Measurements from ENCODE around the gene ARHGEF11.

Gene ARHGEF11

GRCh38 chr1:156893048-156893953 is 152.2 kb downstream of the ARHGEF11 start, which contains the start of gene PEAR1:
Gene PEAR1, plus strand, starts transcription at chr1:156893718. Its CDS starts 10,209 bp downstream, at chr1:156903927.
- Histone ChIP-seq H3K36me3 (ENCODE audit: insufficient read depth, low read length) (no peaks in the 10 kb centered on the region), H3K27me3 (ENCODE audit: insufficient read depth, low read length, poor library complexity, severe bottlenecking) (no peaks in the 10 kb centered on the region), H3K4me2 (ENCODE audit: low read depth, low read length, poor library complexity, severe bottlenecking) (no peak within 1 kb of the TSS), H3K9me2 (replicated peaks; ENCODE audit: low read depth, low read length) (no peaks in the 10 kb centered on the region), H3K9ac (ENCODE audit: low read depth, low read length, poor library complexity, severe bottlenecking) (no peak within 1 kb of the TSS), H3K4me1 (ENCODE audit: insufficient read depth, low read length, poor library complexity, severe bottlenecking) (no peaks in the 10 kb centered on the region), H4K20me1 (ENCODE audit: insufficient read depth, low read length, poor library complexity, severe bottlenecking) (no peaks in the 10 kb centered on the region), H3K9me3 (ENCODE audit: insufficient read depth, low read depth, low read length) (no peaks in the 10 kb centered on the region), H3F3A (ENCODE audit: low read depth) (no peaks in the 10 kb centered on the region), H2AFZ (ENCODE audit: low read length) (no peak within 1 kb of the TSS), H3K4me3 (ENCODE audit: low read length, poor library complexity, severe bottlenecking) (no peak within 1 kb of the TSS), H3K79me2 (ENCODE audit: insufficient read depth, low read length) (no peaks in the 10 kb centered on the region)
- TF ChIP-seq EZH2phosphoT487 (IDR thresholded peaks at IDR 0.05; ENCODE audit: borderline replicate concordance), result no peak
- no peak for TF ChIP-seq CTCF (conservative IDR thresholded peaks at IDR 0.05; ENCODE audit: low read length)

GRCh38 chr1:156892190-156893047 is 153.1 kb downstream of the ARHGEF11 start:
- H3K79me2 ChIP-seq (ENCODE audit: insufficient read depth, low read length), result no peaks in the 10 kb centered on the region
- no peaks in the 10 kb centered on the region for H3K9me3 ChIP-seq (ENCODE audit: insufficient read depth, low read depth, low read length)
- no peaks in the 10 kb centered on the region for H3K9me2 ChIP-seq (replicated peaks; ENCODE audit: low read depth, low read length)
- no peak overlapping the region for H3K4me2 ChIP-seq (ENCODE audit: low read depth, low read length, poor library complexity, severe bottlenecking)
- H3K36me3 ChIP-seq (ENCODE audit: insufficient read depth, low read length), result no peaks in the 10 kb centered on the region
- H3K4me1 ChIP-seq (ENCODE audit: insufficient read depth, low read length, poor library complexity, severe bottlenecking), result no peaks in the 10 kb centered on the region
- no peaks in the 10 kb centered on the region for H3K27me3 ChIP-seq (ENCODE audit: insufficient read depth, low read length, poor library complexity, severe bottlenecking)
- no peaks in the 10 kb centered on the region for H3F3A ChIP-seq (ENCODE audit: low read depth)
- no peak overlapping the region for H3K4me3 ChIP-seq (ENCODE audit: low read length, poor library complexity, severe bottlenecking)
- H4K20me1 ChIP-seq (ENCODE audit: insufficient read depth, low read length, poor library complexity, severe bottlenecking), result no peaks in the 10 kb centered on the region
- TF ChIP-seq EZH2phosphoT487 (IDR thresholded peaks at IDR 0.05; ENCODE audit: borderline replicate concordance), result no peak
- peak; percentile 73 for TF ChIP-seq CTCF (conservative IDR thresholded peaks at IDR 0.05; ENCODE audit: low read length)
- no peak overlapping the region for H2AFZ ChIP-seq (ENCODE audit: low read length)
- H3K9ac ChIP-seq (ENCODE audit: low read depth, low read length, poor library complexity, severe bottlenecking), result no peak overlapping the region

- no peak overlapping the region for H3K4me2 ChIP-seq (ENCODE audit: low read depth, low read length, poor library complexity, severe bottlenecking)
- no peaks in the 10 kb centered on the region for H4K20me1 ChIP-seq (ENCODE audit: insufficient read depth, low read length, poor library complexity, severe bottlenecking)
- H3K79me2 ChIP-seq (ENCODE audit: insufficient read depth, low read length), result no peaks in the 10 kb centered on the region
- peak overlapping the region; percentile 80 for H2AFZ ChIP-seq (ENCODE audit: low read length)
- no peak for TF ChIP-seq EZH2phosphoT487 (IDR thresholded peaks at IDR 0.05; ENCODE audit: borderline replicate concordance)
- peak; percentile 93 for TF ChIP-seq CTCF (conservative IDR thresholded peaks at IDR 0.05; ENCODE audit: low read length)
- H3F3A ChIP-seq (ENCODE audit: low read depth), result no peaks in the 10 kb centered on the region
- no peaks in the 10 kb centered on the region for H3K27me3 ChIP-seq (ENCODE audit: insufficient read depth, low read length, poor library complexity, severe bottlenecking)
- no peaks in the 10 kb centered on the region for H3K36me3 ChIP-seq (ENCODE audit: insufficient read depth, low read length)
- H3K9me3 ChIP-seq (ENCODE audit: insufficient read depth, low read depth, low read length), result no peaks in the 10 kb centered on the region
- no peaks in the 10 kb centered on the region for H3K4me1 ChIP-seq (ENCODE audit: insufficient read depth, low read length, poor library complexity, severe bottlenecking)
- no peaks in the 10 kb centered on the region for H3K9me2 ChIP-seq (replicated peaks; ENCODE audit: low read depth, low read length)
- H3K4me3 ChIP-seq (ENCODE audit: low read length, poor library complexity, severe bottlenecking), result no peak overlapping the region
- H3K9ac ChIP-seq (ENCODE audit: low read depth, low read length, poor library complexity, severe bottlenecking), result no peak overlapping the region
These were observed 155.6 kb downstream of the ARHGEF11 start for GRCh38 chr1:156889802-156890580.
